Measurements from ENCODE around the gene JUNB.

Gene JUNB

GRCh38 chr19:12784394-12784870 lies 6.9 kb upstream of the JUNB start:
- no peaks in the 10 kb centered on the region for H3K27me3 ChIP-seq (ENCODE audit: insufficient read depth, low read length, poor library complexity, severe bottlenecking)
- TF ChIP-seq CTCF (conservative IDR thresholded peaks at IDR 0.05; ENCODE audit: low read length): no peak
- TF ChIP-seq EZH2phosphoT487 (IDR thresholded peaks at IDR 0.05; ENCODE audit: borderline replicate concordance): no peak
- no peak overlapping the region for H3K4me3 ChIP-seq (ENCODE audit: low read length, poor library complexity, severe bottlenecking)
- H4K20me1 ChIP-seq (ENCODE audit: insufficient read depth, low read length, poor library complexity, severe bottlenecking): no peaks in the 10 kb centered on the region
- peaks cover 25% of the 10 kb centered on the region for H3K4me1 ChIP-seq (ENCODE audit: insufficient read depth, low read length, poor library complexity, severe bottlenecking)
- no peak overlapping the region for H3K9ac ChIP-seq (ENCODE audit: low read depth, low read length, poor library complexity, severe bottlenecking)
- no peaks in the 10 kb centered on the region for H3K79me2 ChIP-seq (ENCODE audit: insufficient read depth, low read length)
- no peak overlapping the region for H2AFZ ChIP-seq (ENCODE audit: low read length)
- H3F3A ChIP-seq (ENCODE audit: low read depth): no peaks in the 10 kb centered on the region; the same call in 1 of the 2 replicates
- no peak overlapping the region for H3K4me2 ChIP-seq (ENCODE audit: low read depth, low read length, poor library complexity, severe bottlenecking)
- H3K9me3 ChIP-seq (ENCODE audit: insufficient read depth, low read depth, low read length): no peaks in the 10 kb centered on the region
- H3K9me2 ChIP-seq (replicated peaks; ENCODE audit: low read depth, low read length): no peaks in the 10 kb centered on the region
- no peaks in the 10 kb centered on the region for H3K36me3 ChIP-seq (ENCODE audit: insufficient read depth, low read length)

GRCh38 chr19:12784871-12785430 lies 6.3 kb upstream of the JUNB start:
- no peaks in the 10 kb centered on the region for H3K27me3 ChIP-seq (ENCODE audit: insufficient read depth, low read length, poor library complexity, severe bottlenecking)
- no peak overlapping the region for H3K4me2 ChIP-seq (ENCODE audit: low read depth, low read length, poor library complexity, severe bottlenecking)
- H2AFZ ChIP-seq (ENCODE audit: low read length): no peak overlapping the region
- no peak for TF ChIP-seq EZH2phosphoT487 (IDR thresholded peaks at IDR 0.05; ENCODE audit: borderline replicate concordance)
- TF ChIP-seq CTCF (conservative IDR thresholded peaks at IDR 0.05; ENCODE audit: low read length): no peak
- no peaks in the 10 kb centered on the region for H3K36me3 ChIP-seq (ENCODE audit: insufficient read depth, low read length)
- no peaks in the 10 kb centered on the region; the same call in 1 of the 2 replicates for H3F3A ChIP-seq (ENCODE audit: low read depth)
- H3K4me1 ChIP-seq (ENCODE audit: insufficient read depth, low read length, poor library complexity, severe bottlenecking): peaks cover 23% of the 10 kb centered on the region
- H3K9me2 ChIP-seq (replicated peaks; ENCODE audit: low read depth, low read length): no peaks in the 10 kb centered on the region
- H3K9ac ChIP-seq (ENCODE audit: low read depth, low read length, poor library complexity, severe bottlenecking): no peak overlapping the region
- no peak overlapping the region for H3K4me3 ChIP-seq (ENCODE audit: low read length, poor library complexity, severe bottlenecking)
- no peaks in the 10 kb centered on the region for H3K9me3 ChIP-seq (ENCODE audit: insufficient read depth, low read depth, low read length)
- no peaks in the 10 kb centered on the region for H4K20me1 ChIP-seq (ENCODE audit: insufficient read depth, low read length, poor library complexity, severe bottlenecking)
- H3K79me2 ChIP-seq (ENCODE audit: insufficient read depth, low read length): no peaks in the 10 kb centered on the region

GRCh38 chr19:12785431-12786031 lies 5.8 kb upstream of the JUNB start:
- Histone ChIP-seq H3K4me3 (ENCODE audit: low read length, poor library complexity, severe bottlenecking) (no peak overlapping the region), H3K27me3 (ENCODE audit: insufficient read depth, low read length, poor library complexity, severe bottlenecking) (no peaks in the 10 kb centered on the region), H3K79me2 (ENCODE audit: insufficient read depth, low read length) (no peaks in the 10 kb centered on the region), H4K20me1 (ENCODE audit: insufficient read depth, low read length, poor library complexity, severe bottlenecking) (no peaks in the 10 kb centered on the region), H3K9me2 (replicated peaks; ENCODE audit: low read depth, low read length) (no peaks in the 10 kb centered on the region), H3K9ac (ENCODE audit: low read depth, low read length, poor library complexity, severe bottlenecking) (peak overlapping the region; percentile 51), H3K4me2 (ENCODE audit: low read depth, low read length, poor library complexity, severe bottlenecking) (peak overlapping the region; percentile 14), H3F3A (ENCODE audit: low read depth) (no peaks in the 10 kb centered on the region; the same call in 1 of the 2 replicates), H3K4me1 (ENCODE audit: insufficient read depth, low read length, poor library complexity, severe bottlenecking) (peaks cover 24% of the 10 kb centered on the region), H3K36me3 (ENCODE audit: insufficient read depth, low read length) (no peaks in the 10 kb centered on the region), H2AFZ (ENCODE audit: low read length) (no peak overlapping the region), H3K9me3 (ENCODE audit: insufficient read depth, low read depth, low read length) (no peaks in the 10 kb centered on the region)
- TF ChIP-seq CTCF (conservative IDR thresholded peaks at IDR 0.05; ENCODE audit: low read length) (no peak), EZH2phosphoT487 (IDR thresholded peaks at IDR 0.05; ENCODE audit: borderline replicate concordance) (no peak)
